H1 (cell line): ENCODE results near the gene NAA38. TPM values are rescaled to one million over a fixed set of nuclear protein-coding genes. Genes with fewer than 3 reads are reported as not detected.

Source experiments
- RAD21 ChIP-seq, 2 experiments: IDR thresholded peaks in 1 of 2; conservative IDR thresholded peaks in 1 of 2; 2 replicates each; pipeline ENCODE4 v1.6.1; 2011; ENCODE audit warnings: low read depth in 2 of 2, low read length in 2 of 2, improper control_type of control experiment in 1 of 2, inconsistent platforms in 1 of 2, mild to moderate bottlenecking in 1 of 2, moderate library complexity in 1 of 2
- SIN3A ChIP-seq, 2 experiments: IDR thresholded peaks in 1 of 2; conservative IDR thresholded peaks in 1 of 2; 2 replicates each; pipeline ENCODE4 v1.6.1; 2011 to 2012; ENCODE audit warnings: low read length in 2 of 2, improper control_type of control experiment in 1 of 2, low read depth in 1 of 2, mild to moderate bottlenecking in 1 of 2
- SIRT6 ChIP-seq: IDR thresholded peaks from one replicate; pipeline ENCODE4 v1.7.1; 2012; ENCODE audit warnings: low read length, inconsistent platforms
- SUZ12 ChIP-seq: fragments of 200-600 bp; sonication (generic); IDR thresholded peaks from 2 replicates; pipeline ENCODE4 v1.6.1; 2012; ENCODE audit warnings: mild to moderate bottlenecking, inconsistent platforms, low read length, moderate library complexity, mixed read lengths
- polyA plus RNA-seq, 7 experiments: library from polyadenylated mRNA; depleted of rRNA in 3 of 7; stranded (reverse) in 5 of 7; unstranded in 2 of 7; fragments of >200 nt in 5 of 7; fragments of 200-250 nt in 2 of 7; gene quantifications; 1 replicate in 5 of 7; 2 replicates in 1 of 7; 4 replicates in 1 of 7; pipeline versions ENCODE4 v1.2.1 to v1.2.3, GENCODE V29; 2011 to 2013; ENCODE audit warnings: missing spikeins in 2 of 7, mixed read lengths in 2 of 7
- total RNA-seq: library from RNA; stranded (reverse); fragmentation: NEBNext Ultra II Directional; extraction: Animal tissue kit (Norgen Biotek cat#: 25700); gene quantifications from 2 replicates; pipeline ENCODE4 v1.2.1, GENCODE V29; 2021
- TF ChIP-seq, protein P1 (sequence below): IDR thresholded peaks from 2 replicates; pipeline ENCODE4 v1.6.1; 2011; ENCODE audit warnings: low read length, improper control_type of control experiment

NAA38 gene
- total and polyA plus RNA-seq, 2 of the 8 experiments (the other 6 are each of a cell fraction or from before 2014, with no cell fraction given): 30.2 to 109 TPM

GRCh38 chr17:7833011-7833794, 24.2 kb downstream of the NAA38 start (continued):
- TF ChIP-seq RAD21 (IDR thresholded peaks at IDR 0.05 in 1 of 2, conservative IDR thresholded peaks at IDR 0.05 in 1 of 2; ENCODE audit: low read depth in 2 of 2, low read length in 2 of 2) (no peak), SIRT6 (no peak), SUZ12 (no peak), SIN3A (conservative IDR thresholded peaks at IDR 0.05 in 1 of 2, IDR thresholded peaks at IDR 0.05 in 1 of 2; ENCODE audit: low read depth in 1 of 2, low read length in 2 of 2) (no peak)
- TF ChIP-seq, protein P1, sequence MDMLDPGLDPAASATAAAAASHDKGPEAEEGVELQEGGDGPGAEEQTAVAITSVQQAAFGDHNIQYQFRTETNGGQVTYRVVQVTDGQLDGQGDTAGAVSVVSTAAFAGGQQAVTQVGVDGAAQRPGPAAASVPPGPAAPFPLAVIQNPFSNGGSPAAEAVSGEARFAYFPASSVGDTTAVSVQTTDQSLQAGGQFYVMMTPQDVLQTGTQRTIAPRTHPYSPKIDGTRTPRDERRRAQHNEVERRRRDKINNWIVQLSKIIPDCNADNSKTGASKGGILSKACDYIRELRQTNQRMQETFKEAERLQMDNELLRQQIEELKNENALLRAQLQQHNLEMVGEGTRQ: no peak
